ENCODE results near the gene HERC2.
A peak's percentile ranks its signal among the peaks of the same experiment; 100 is the strongest.
"Not testable (repeated sequence)": the region's sequence is repeated elsewhere in the genome, so short reads cannot be mapped to it uniquely, and the experiment has no call there.

Gene HERC2

DNA sequence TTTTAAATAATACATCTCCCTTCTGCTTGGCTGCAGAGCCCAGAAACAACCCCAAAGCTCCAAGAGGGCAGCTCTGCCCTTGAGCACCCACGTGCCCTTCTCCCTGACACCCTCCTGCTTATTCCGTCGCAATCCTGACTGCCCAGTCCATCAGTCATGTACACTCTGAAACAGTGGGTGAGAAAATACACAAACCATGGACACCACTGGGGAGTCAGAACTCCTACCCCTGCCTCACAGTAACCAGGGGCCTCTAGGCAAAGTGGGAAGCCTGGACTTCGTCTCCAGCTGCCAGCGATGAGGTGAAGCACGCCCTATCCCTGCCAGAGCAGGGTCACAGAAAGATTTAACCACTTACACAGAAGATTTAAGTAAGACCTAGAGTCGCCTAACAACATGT, 40.1 kb downstream of the HERC2 start:
- no peak for DNase-seq
- intact Hi-C loops (cut with DNase I), result no loop called here

DNA sequence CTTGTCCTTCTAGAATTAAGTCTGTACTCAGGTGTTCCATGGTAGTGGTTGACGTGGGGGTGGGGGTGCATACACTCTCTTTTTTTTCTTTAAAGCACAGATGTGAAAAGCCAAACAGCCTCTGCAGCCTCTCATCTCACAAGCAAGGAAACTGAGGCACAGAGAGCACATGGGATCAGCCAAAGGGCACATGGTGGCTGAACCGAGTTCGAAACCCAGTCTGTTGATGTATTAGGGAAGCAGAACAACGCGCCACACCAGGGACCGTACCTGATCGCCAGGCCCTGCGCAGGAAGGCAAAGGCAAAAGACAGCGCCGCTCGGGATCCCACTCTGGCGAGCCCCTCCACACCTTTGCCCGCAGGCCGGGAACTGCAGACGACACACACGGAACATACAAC, 47.3 kb downstream of the HERC2 start:
- no peak for DNase-seq
- intact Hi-C loops (cut with DNase I), result no loop called here

DNA sequence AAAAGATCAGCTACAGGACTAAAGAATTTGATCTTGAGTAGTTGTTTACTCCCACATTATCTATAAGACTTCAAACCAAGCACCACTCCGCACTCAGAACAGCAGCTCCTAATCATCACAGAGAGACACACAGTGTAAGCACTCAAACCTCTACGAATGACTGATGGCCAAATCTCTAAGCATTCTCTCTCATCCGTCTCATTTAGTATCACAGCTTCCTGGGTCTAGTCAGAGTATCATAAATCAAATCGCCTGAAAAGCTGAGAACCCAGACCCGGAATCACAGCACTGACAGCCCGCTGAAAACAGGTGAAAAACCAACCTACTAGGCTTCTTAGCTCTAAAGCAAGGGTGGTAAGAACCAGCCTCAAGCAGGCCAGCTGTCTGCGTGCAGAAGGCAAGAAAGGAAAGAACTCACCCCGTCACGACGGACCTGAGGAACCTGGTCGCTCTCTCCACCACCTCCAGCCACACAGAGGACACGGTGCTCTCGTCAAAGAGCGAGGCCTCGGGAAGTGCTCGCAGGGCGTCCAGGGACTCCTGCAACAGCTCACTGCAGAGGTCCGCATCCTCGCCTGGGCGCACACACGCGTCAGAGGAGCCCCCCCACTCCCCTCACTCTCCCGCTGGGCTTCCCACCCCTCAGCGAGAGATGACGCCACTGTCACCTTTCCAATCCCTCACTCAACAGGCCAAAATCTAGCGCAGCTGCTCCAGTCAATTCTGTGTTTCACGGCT, 47.9 kb downstream of the HERC2 start:
- intact Hi-C loops (cut with DNase I), result no loop called here
- DNase-seq, result no peak

DNA sequence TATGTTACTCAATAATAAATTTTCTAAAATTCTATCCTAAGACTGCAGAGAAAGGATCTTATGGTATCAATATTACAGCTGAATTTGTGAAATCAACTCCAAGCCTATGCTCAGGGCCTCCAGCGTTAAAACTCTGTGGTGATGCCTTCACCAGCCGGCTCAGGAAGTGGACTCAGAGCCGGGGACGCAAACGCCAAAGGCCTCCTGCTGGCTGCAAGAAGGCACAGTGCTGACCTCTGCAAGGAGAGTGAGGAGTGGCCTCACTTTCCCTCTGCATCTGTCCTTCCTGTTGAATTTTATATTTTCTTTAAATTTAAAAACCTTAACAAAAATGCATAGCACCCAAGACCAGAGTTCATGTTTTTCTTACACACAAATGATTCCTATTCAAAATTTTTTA, 48.5 kb downstream of the HERC2 start:
- intact Hi-C loops (cut with DNase I), result no loop called here

DNA sequence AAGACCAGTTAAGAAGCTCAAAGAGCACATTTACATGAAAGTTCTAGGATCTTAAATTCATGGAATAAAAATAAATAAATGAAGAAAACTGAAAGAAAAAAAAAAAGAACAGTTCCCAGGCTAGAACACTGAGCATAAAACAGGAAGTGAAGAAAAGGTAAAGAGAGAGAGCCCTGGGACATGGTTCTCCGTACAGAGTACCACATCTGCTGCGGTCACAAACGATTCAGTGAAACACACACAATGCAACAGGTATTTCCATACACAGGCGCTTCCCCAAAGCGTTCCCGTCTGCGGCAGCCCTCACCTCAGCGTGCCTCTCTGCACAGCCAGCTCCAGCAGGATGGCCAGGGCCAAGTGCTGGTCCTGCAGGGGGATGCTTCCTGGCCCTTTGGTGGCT, 49.4 kb downstream of the HERC2 start:
- intact Hi-C loops (cut with DNase I), result no loop called here
- DNase-seq, result no peak

More for the DNA sequence above, 48.5 kb downstream of the HERC2 start:
- peak in 2 of 42 donors; percentile 11 to 15 for DNase-seq

DNA sequence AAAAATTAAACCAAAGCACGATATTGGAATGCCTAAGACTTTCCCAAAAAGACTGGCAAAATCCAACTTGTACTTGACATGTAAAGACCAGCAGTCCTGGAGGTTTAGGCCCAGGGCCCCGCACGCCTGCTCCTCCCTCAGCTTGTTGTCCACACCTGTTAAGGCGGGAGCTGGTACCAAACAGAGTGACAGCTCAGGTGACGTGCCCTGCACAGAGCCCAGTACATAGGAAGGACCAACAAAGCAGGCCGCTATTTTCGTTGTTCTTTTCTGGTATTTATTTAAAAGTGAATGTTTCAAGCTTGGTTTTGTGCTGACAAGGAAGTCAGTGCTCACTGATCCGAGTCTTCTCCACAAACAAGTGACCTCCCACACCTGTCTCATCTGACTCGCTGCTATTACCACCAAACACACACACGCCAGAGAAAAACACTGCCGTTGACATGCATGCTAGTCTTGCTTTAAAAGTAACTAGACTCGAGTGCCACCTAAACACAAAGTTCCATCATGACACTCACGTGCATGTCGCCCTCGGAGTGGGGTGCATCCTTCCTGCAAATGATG, 50.2 kb downstream of the HERC2 start:
- intact Hi-C loops (cut with DNase I), result no loop called here
- no peak for DNase-seq

DNA sequence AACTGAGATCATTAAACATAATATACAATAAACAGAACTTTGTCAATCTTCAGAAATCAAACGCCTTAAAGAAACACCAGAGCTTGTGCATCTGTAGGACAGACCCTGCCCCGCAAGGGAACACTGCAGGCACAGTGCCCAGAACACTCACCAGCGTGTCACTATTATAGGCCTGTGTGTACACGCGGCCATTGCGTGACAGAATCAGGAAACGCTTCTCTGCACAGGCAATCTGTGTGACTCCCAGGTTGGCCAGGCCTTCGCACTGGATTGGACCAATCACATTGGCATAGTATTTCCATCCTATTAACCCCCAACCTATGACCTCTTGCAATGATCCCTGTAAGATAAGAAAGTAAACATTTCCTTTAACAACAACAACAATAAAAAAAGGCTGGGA, 52.9 kb downstream of the HERC2 start:
- intact Hi-C loops (cut with DNase I), result no loop called here
- no peak for DNase-seq

DNA sequence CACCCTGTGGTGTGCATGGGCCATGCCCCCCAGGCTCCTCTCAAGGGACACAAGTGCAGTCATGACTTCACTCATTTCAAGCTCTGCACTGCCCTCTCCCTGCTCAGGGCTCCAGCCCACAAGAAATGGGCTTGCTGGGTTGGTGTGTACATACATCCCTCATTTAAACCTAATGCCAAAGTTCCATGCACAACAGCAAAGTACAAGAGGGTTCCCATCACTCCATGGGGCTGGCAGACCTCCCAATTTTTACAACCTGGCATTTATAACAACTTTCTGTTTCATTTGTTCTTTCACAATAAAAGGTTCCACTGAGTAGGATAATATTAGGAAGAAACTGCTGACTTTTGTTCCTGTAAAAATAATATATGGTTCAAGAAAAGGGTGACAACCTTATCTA, 54.3 kb downstream of the HERC2 start:
- intact Hi-C loops (cut with DNase I), result no loop called here
- no peak for DNase-seq

DNA sequence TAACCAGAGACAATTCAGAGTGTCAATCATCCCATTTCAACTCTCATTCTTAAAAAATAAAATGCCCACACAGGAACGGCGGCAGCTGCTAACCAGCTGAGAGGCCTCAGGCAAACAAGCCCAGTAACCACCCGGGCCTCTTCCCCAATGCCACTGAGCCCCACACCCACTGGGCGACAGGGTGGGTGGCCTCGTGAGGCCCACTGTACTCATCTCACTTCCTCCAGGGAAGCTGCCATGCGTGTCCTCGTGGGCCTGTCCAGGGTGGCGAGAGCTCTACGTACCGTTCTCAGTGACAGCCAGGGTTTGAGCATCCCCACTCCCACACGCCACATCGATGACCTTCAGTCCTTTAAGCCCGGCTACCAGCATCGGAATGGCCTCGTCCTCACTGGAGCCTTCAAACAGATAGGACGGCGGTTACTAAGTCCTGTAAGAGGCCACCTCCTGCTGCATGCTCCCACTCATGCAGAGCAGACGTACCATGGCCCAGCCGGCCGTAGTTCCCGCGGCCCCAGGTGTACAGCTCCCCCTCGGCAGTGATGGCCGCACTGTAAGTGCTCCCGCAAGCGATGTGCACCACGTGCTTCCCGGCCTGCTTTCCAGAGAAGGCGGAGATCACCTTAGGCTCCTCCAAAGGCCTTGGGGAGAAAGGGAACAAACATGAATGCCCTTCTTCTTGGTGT, 56.5 kb downstream of the HERC2 start:
- DNase-seq, result no peak
- intact Hi-C loops (cut with DNase I), result no loop called here

DNA sequence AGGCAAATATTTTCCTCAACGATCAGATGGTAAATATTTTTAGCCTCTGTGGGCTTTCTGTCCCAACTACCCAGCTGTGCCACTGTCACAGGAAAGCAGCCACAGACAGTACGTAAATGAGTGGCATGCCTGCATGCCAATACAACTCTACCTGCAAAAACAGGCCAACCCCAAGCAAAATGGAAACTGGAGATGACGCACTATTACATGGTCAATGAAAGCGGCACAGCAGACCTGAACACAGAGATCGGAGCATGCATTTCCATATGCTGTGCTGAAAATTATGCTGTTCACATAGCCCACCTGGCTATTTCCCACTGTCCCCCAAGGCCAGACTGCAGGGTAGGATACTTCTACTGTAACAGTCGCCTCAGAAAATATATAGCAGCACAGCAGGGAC, 57.8 kb downstream of the HERC2 start:
- intact Hi-C loops (cut with DNase I), result no loop called here
- no peak for DNase-seq

DNA sequence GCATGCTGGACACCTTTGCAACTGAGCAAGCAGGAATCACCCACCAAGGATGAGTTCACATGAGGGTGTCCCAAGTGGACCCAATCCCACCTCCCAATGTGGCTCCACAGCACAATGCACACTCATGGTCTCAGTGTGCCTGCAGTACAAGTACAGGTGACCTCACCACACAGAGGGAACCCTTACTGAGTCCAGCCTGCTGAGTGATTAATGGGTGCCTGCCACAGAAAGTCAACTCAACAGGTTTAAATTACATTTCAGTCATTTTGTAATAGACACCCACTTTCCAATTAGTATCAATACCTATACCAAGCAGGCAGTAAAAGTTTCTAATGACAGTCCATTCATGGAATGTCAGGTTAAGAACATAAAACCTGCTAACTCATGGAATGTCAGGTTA, 59.5 kb downstream of the HERC2 start:
- intact Hi-C loops (cut with DNase I), result no loop called here

DNA sequence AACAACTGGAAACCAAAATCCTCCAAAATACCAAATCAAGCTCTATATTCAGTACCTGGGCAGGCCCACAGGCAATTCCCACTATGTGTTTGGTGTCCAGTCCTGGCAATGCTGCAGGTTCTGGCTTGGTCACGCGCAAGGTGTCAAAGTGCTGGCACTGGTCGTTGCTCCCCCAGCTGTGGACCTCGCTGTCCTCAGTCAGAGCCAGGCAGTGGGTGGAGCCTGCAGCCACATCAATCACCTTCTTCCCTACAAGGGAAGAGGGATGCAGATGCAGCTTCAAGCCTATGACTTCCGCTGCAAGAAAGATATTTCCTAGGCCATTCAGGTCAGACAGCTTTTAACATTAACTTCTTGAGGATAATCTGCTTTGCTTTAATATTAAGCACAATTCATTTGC, 61.3 kb downstream of the HERC2 start:
- peak in 7 of 42 donors; percentile 10 to 48 (median 21) for DNase-seq
- intact Hi-C loops (cut with DNase I), result no loop called here

More for the DNA sequence above, 59.5 kb downstream of the HERC2 start:
- no peak for DNase-seq

DNA sequence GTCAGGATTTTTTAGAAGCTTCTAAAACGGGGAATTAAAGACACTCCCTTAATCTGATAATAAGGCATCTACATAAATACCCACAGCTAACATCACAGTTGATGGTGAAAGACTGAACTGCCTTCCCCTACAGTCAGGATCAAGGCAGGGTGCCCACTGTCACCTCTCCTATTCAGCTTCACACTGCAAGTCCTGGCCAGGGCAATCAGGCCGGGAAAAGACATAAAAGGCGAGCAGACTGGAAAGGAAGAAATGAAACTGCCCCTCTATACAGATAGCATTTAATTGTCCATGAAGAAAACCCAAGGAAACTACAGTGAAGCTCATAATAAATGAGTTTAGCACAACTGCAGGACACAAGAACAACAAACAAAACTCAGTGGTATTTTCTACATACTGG, 61.7 kb downstream of the HERC2 start:
- DNase-seq, result no peak
- intact Hi-C loops (cut with DNase I), result no loop called here

DNA sequence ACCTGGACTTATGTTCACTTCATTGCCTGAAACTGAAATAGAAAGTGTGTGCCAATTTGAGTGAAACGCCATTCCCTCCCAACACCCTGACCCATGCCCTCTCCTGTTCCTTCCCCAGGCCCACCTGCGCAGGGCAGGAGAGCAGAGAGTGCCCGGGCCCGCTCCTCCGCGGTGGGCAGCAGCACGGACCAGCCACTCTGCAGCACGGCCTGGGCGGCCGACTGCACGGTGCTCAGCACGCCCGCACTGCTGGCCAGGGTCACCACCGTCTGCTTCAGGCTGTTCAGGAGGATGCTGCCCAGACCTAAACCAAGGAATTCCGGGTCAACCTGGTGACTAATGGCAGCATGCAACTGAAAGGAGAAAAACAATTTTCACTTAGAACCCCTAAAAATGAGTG, 66.0 kb downstream of the HERC2 start:
- intact Hi-C loops (cut with DNase I), result no loop called here

DNA sequence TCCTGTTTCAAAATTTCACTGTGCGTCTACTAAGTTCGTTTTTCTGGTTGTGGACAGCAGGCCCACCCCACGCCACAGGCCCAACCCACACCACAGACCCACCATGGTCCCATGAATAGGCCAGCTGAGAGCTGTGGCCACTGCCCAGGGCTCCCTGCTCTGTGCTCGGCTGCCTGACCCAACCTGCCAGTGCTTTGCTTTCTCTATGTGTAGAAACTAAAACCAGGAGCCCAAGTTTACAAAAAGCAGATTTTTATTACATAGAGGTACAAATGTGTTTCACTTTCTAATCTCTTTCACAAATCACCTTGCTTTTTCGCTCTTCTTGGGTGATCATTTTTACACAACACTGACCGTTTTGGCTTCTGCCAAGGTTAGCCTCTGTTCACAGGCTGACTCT, 69.1 kb downstream of the HERC2 start:
- intact Hi-C loops (cut with DNase I), result no loop called here

More for the DNA sequence above, 66.0 kb downstream of the HERC2 start:
- no peak for DNase-seq

DNA sequence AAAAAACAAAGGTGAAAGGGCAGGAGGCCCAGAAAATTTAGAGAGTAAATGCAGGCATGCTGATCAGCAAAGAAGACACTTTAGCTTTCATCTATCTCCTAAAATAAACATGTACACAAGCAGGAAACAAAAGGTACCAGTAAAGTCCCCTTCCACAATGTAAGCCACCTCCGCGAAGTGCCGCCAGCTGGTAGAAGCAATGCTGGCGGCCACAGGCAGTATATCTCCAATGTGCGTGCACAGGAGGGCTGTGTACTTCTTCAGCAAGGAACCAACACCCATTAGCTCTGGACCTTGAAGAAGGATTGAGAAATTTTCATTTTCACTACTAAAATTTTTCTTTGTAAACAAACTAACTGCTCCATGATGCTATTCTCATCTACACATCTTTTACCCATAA, 75.4 kb downstream of the HERC2 start:
- no peak for DNase-seq
- intact Hi-C loops (cut with DNase I), result no loop called here

More for the DNA sequence above, 69.1 kb downstream of the HERC2 start:
- DNase-seq, result no peak

DNA sequence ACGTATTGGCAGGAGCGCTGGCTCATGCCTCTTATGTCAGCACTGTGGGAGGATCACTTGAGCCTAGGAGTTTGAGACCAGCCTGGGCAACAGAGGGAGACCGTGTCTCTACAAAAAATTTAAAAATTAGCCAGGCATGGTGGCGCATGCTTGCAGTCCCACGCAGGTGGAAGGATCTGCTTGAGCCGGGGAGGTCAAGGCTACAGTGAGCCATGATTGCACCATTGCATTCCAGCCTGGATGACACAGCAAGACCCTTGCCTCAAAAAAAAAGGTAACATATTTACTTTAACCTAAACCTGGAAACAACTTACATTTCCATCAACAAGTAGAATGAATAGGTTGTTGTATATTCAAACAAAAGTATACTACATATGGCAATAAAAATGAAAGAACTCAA, 78.1 kb downstream of the HERC2 start:
- intact Hi-C loops (cut with DNase I), result no loop called here
- no peak for DNase-seq

DNA sequence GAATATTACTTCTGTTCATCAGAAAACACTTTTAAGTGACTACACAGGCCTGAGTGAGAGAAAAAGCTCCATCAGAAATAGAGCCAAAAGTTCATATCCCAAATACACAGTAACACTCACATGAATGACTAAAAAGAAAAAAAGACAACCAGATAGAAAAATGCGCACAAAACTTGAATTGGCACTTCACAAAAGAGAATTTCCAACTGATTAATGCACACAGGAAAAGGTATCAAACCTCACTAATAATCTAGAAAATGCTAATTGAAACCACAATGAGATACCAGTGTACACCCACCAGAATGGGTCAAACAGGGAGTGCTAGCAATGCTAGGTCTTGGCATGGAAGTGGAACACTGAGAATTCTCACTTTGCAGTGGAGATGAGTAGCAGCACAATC, 78.6 kb downstream of the HERC2 start:
- no peak for DNase-seq
- intact Hi-C loops (cut with DNase I), result no loop called here

DNA sequence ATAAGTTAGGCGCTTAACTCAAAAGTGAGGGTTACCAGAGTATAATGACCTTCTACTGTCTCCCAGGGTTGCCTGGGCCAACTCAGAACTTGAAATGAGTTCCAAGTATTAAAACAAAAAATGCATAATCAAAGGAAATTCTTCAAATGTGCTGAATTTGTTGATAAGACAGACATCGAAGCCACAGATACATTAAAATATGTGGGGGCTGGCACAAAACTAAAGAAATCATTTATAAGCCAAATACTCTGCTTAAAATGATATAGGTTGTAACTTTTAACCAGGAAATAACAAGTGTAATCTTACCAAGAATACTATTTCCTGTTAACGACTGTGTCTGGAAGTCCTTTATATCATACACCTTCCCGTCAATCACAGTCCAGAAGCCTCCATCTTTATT, 83.7 kb downstream of the HERC2 start:
- DNase-seq; intact Hi-C loops (cut with DNase I): not testable (repeated sequence)

DNA sequence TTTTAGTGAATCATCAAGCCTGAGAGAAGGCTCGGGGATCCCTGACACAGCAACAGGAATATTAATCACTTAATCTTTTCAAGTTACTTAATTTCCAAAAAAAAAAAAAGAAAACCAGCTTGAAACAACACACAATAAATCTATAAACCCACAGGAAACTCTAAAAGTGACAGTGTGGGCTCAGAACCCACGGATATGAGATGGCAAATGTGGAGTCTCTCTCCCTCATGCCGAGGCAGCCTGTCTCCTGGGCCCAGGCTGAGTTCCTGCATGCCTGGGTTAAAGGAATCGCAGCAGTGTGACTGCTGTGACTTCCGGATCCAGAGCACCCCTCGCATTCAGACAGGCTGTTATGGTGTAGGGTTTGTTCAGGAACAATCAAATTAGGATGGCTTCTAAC, 90.2 kb downstream of the HERC2 start:
- peak in 1 of 42 donors; percentile 39 for DNase-seq
- intact Hi-C loops (cut with DNase I), result not testable (repeated sequence)

DNA sequence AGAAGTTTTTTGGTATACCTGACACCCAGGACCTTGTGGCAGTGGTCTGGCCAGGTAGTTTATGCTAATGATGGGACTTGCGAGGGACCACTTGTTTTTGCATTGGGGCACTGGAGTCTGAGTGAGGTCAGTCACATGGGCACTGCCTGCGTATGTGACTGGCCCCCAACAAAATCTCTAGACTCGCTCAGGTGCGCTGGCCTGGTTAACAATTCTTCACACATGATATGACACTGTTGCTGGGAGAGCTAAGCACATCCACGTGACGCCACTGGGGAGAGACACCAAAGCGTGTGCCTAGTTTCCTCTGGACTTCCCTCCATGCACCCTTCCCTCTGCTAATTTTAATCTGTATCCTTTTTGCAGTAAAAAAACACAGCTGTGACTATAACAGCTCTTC, 90.6 kb downstream of the HERC2 start:
- DNase-seq; intact Hi-C loops (cut with DNase I): not testable (repeated sequence)

Measured in head of caudate nucleus (tissue), 42 donors.